ENCODE results near the gene KIAA1958. TPM values are rescaled to one million over a fixed set of nuclear protein-coding genes. Genes with fewer than 3 reads are reported as not detected.
A peak's percentile ranks its signal among the peaks of the same experiment; 100 is the strongest.

KIAA1958 gene, protein sequence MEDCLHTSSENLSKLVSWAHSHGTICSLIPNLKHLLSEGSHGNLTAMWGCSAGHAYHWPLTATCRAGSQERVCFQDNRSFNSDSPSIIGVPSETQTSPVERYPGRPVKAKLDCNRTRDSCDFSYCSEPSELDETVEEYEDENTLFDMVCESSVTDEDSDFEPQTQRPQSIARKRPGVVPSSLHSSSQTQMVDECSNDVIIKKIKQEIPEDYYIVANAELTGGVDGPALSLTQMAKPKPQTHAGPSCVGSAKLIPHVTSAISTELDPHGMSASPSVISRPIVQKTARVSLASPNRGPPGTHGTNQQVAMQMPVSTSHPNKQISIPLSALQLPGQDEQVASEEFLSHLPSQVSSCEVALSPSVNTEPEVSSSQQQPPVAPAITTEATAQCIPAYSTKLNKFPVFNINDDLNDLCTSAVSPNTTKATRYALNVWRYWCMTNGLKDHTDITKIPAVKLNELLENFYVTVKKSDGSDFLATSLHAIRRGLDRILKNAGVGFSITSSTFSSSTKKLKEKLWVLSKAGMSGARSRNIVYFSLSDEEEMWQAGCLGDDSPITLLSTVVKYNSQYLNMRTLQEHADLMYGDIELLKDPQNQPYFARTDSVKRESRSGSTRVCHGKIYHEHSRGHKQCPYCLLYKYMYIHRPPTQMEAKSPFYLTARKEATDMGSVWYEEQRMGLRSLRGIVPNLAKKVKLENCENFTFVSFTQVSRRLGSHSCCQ
- 7.5 and 9.2 TPM in 2 replicates for total RNA-seq (2014; rRNA removed; shearing (Covaris generic))

DNA sequence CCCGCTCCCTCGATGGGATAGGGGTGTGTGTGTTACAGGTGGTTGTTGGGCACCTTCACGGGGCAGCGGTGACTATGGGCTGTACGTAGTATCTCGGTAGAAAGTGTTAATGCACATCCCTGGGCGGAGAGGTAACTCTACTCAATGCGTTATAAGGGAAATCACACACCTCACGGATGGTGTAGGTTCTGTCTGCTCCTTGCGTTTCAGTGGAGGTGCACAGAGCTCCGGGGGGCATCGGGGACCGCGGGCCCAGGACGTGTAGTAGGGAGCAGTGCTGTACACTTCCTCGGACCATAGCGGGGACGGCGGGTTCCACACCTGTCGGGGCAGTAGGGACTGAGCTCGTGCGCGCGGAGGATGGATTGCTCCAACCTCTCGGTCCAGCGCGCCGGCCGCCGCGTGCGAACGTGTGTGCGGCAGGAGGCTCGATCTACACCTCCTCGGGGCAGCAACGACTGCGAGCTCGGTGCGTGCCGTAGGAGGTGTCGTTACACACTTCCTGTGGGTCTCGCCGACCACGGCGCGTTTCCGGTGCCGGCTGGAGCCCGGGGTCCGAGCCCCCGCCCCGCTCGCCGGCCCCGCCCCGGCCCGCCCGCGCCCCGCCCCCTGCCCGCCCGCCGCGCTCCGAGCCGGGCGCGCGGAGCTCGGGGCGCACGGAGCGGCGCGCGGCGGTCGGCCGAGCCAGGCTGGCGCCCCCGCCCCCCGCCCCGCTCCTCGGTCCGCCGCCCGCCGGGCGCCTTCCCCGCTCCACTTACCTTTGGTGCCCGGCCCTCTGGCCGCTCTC, at the start of gene KIAA1958:
TSS of gene KIAA1958 (plus strand) at position 607 of the 787 bp plus-strand sequence. CDS start 87,254 bp downstream, outside the sequence.
- DNase-seq (ENCODE audit: low spot score) = peak; percentile 82

DNA sequence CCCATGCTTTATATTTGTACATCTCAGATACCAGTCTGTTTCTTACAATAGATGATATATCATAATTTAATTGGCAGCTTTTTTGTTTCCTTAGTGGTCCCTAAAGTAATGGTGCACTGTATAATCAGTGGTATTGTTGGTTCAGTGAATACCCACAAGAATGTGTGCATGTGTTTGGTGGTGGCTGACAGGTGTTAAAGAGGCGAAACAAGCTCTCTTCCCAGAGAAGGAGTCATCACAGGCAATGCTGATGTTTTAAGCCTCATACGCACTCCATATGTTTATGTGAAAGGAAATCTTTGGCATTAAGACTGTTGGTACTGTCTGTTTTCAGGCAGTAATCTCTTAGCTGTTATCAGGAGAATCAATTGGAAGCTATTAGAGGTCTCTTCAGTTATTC, 49.2 kb upstream of the KIAA1958 start:
- DNase-seq (ENCODE audit: low spot score) = no peak

DNA sequence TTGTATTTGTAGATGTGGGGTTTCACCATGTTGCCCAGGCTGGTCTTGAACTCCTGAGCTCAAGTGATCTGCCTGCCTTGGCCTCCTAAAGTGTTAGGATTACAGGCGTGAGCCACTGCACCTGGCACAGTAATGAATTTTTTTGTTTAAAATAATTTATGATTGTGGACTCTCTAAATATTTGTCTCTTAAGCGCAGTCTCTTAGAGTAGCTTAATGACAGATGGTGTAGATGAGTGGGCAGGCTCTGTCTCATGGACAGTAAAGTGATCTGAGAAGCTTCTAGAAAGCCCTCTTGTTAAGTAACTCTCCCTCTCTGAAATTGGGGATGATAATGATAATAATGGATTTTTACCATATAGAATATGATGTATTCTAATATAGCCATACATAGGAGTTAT, 47.5 kb upstream of the KIAA1958 start:
- no peak for DNase-seq (ENCODE audit: low spot score)

DNA sequence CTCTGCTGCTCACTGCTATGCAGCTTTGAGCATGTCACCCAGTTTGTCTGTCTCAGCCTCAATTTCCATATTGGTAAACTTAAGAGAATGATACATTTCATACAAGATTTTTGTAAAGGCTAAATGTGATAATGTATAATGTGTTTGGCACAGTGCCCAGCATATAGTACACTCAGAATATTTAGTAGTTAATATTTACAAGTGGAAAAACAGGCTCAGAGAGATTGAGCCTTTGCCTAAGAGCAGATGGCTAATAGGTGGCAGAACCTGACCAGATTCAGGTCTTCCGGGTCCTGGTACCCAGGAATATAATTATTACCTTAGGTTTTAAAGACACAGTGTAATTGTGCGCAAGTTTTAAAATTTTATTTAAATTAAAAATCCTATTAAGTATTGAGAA, 46.8 kb upstream of the KIAA1958 start:
- peak; percentile 52 for DNase-seq (ENCODE audit: low spot score)

DNA sequence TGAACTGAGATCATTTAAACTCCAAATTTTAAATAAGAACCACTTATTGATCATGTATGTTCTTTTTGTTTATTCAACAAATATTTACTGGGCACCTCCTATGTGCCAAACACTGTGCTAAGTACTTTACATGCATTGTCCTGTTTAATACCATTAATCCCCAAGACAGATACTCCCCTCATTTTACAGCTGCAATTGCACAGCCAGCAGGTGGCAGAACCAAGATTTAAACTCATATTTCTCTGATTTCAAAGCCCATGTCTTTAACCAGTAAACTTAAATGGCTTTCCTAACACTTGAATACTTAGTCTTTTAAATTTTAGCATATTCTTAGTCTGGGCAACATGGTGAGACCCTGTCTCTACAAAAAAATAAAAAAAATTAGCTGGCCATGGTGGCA, 43.4 kb upstream of the KIAA1958 start:
- DNase-seq (ENCODE audit: low spot score) = peak; percentile 26

DNA sequence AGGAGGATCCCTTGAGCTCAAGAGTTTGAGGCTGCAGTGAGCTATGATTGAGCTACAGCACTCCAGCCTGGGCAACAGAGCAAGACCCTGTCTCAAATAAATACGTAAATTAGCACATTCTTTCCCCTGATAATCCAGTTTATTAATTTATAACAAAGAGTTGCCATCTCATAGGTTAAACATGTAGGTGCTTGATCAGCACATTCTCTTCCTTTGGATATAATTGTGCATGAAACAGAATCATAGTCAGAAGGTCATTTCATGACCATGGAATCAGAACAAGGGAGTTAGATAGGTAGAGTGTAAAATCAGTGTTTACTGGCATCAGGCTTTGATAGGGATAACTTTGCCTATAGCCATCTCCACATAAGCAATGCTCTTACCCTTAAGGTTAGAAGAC, 43.0 kb upstream of the KIAA1958 start:
- no peak for DNase-seq (ENCODE audit: low spot score)

DNA sequence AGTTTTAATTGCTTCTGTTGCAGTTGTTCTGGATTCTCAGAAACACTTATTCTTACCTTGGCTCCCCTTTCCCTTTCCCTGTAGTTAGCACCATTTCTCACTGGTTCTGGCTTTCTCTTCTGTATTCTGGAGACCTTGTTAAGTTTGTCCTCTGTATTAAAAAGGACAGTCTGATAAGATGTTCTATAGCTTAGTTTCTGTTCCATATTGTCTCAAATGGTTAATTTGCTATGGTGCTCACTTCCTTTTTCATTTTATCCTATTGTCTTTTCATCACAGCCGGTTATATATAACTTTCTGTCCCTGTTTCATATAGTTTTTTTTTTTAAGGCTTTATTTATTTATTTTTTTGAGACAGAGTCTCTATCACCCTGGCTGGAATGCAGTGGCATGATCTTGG, 41.4 kb upstream of the KIAA1958 start:
- DNase-seq (ENCODE audit: low spot score) = no peak

DNA sequence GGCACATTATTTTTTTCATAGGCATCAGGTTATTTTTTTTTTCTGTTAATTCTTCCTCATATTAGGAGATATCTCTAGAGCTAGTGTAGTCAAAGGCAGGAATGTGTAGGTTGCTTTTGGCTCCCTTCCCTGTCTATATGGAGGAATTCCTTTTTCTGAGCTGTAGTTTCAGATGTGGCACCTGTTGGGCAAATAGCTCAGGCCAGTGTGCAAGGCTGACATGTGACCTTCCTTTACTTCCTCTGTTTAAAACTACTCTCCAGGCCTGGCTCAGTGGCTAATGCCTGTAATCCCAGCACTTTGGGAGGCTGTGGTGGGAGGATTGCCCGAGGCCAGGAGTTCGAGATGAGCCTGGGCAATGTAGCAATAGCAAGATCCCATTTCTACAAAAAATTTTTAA, 40.5 kb upstream of the KIAA1958 start:
- DNase-seq (ENCODE audit: low spot score) = no peak

DNA sequence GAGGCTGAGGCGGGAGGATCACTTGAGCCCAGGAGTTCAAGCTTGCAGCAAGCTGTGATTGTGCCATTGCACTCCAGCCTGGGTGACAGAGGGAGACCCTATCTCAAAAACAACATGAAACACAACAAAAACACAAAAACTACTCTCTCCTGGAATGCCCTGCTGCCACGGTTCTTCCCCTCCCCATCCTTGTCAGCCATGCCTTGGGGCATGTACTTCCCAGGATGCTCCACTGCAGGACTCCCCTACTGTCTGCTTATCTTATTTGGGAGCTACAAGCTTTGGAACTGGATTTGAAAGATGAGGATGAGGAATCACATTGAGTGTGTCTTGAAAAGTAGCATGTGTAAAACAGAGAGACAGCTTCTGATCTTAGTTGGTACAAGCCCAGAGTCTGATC, 40.1 kb upstream of the KIAA1958 start:
- DNase-seq (ENCODE audit: low spot score) = no peak

DNA sequence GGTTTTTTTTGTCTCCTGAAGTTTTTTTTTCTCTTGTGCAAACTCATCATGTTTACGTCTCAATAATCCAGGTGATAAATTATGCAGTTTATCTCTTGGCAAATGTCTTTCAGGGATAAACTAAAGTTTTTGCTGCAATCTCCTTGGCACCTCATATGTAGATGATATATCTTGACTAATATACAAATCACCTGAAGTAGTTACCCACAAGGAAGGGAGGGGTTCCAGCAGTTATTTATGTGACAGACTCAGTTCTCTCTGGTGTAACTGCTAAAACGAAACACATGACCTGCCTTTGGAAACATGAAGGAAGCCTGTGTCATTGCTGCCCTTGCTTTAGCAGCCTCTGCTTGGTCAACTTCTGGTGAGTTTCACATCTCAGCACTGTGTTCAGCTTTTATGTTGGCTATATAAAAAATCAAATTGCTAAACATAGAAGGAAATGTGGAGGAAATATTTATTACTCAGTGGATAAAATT, 39.3 kb upstream of the KIAA1958 start:
- no peak for DNase-seq (ENCODE audit: low spot score)

DNA sequence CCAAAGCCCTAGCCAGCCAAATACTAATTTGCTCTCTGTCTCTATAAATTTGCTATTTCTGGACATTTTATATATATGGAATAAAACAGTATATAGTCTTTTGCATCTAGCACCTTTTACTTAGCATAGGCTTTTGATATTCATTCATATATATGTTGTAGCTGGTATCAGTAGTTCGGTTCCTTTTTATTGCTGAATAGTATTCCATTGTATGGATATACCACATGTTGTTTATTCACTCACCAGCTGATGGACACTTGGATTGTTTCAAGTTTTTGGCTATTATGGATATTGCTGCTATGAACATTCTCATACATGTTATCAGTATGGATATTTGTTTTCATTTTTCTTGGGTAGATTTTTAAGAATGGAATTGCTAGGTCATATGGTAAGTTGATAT, 23.8 kb upstream of the KIAA1958 start:
- no peak for DNase-seq (ENCODE audit: low spot score)

DNA sequence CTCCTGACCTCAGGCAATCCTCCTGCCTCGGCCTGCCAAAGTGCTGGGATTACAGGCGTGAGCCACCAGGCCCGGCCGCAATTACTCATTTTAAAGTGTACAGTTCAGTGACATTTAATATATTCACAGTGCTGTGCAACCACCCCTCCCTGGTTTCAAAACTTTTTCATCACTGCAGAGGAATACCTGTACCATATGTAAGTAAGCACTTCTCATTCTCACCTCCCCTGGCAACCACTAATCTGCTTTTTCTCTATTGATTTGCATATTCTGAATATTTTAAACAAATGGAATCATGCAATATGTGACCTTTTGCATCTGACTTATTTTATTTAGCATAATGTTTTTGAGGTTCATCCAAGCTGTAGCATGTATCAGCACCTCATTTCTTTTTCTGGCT, 21.3 kb upstream of the KIAA1958 start:
- no peak for DNase-seq (ENCODE audit: low spot score)

DNA sequence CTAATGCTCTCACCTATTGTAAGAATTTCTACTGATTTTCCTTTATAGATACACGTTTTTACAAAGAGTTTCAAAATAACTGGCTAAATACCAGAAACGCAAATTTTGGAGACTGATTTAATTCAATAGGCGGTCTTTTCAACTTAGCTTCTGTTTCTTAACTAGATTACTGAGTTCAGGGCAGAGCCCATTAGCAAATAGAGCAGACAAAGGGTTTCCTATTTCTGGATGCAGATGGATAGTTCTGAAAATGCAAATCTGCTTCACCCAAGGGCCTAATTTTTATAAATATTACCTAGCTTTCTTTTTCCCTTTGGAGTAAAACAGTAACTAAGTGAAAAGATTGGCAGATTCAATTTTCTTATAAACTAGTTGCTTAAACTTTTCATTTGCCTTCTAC, 13.6 kb upstream of the KIAA1958 start:
- no peak for DNase-seq (ENCODE audit: low spot score)

DNA sequence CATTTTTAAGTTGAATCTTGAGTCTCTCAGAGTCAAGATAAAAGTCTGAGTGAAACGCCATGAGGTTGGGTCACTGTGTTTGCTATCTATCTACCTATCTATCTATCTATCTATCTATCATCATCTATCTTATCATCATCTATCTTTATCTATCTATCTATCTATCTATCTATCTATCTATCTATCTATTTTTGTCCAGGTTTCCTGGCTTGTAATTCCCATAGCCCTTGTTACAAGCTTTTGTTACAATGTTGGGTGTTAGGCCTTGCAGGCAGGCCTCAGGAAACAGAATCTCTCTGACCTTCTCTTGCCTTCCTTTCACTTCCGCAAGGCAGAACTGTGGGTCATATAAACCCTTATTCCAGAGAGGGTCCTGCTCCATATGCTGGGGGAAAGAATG, 12.6 kb upstream of the KIAA1958 start:
- no peak for DNase-seq (ENCODE audit: low spot score)

DNA sequence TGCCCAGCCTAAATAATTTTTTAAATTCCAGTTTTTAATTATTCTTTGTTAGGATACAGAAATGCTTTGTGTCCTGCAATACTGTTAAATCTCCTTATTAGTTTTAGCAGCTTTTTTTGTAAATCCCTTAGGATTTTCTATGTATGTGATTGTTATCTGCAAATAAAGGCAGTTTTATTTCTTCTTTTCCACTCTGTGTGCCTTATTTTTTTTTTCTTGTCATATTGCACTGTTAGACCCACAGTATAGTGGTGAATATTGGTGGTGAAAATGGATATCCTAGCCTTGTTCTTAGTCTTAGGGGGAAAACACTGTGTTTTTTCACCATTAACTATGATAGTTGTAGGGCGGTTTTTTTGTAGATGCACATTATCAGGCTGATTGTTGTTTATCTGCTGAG, 11.3 kb upstream of the KIAA1958 start:
- DNase-seq (ENCODE audit: low spot score) = no peak

DNA sequence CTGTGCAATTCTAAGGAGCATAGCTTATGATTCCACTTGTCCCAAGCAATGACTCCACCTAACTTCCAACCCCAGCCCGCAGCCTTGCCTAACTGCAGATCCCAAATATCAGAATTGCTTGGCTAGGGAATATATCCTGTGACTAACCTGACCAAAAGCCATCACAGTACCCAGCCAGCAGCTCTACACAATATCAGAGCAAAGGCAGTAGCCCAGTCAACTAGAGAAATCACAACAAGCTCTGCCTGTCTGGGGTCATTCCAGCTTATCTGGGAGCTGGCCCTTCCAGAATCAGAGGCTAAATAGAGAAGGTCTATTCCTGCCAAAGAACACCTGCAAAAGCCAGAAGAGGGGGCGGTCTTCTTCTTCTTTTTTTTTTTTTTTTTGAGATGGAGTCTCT, 9.3 kb upstream of the KIAA1958 start:
- DNase-seq (ENCODE audit: low spot score) = no peak

DNA sequence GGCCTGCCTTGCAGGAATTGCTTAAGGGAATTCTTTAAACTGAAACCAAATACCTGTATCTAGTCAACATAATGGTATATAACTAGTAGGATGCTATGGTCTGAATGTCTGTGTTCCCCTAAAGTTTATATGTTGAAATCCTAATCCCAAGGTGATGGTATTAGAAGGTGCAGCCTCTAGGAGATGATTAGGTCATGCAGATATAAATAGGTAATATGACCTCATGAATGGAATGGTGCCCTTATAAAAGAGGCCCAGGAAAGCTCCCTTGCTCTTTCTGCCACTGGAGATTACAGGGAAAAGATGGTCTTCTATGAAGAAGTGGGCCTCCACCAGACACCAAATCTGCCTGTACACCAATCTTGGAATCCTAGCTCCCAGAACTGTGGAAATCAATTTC, 7.4 kb upstream of the KIAA1958 start:
- no peak for DNase-seq (ENCODE audit: low spot score)

DNA sequence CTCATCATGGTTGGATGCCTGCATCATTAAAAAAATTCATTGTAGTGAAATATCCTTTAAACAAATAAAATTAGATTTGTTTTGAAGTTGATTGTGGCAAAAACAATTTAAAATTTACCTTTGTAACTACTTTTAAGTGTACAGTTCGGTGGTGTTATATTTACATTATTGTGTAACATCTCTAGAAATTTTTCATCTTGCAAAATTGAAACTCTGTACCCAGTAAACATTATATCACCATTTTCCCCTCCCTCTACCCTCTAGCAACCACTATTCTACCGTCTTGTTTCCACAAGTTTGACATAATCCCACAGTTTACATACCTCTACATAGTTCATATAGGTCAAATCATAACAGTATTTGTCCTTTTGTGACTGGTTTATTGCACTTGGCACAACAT, 2.0 kb upstream of the KIAA1958 start:
- no peak for DNase-seq (ENCODE audit: low spot score)

DNA sequence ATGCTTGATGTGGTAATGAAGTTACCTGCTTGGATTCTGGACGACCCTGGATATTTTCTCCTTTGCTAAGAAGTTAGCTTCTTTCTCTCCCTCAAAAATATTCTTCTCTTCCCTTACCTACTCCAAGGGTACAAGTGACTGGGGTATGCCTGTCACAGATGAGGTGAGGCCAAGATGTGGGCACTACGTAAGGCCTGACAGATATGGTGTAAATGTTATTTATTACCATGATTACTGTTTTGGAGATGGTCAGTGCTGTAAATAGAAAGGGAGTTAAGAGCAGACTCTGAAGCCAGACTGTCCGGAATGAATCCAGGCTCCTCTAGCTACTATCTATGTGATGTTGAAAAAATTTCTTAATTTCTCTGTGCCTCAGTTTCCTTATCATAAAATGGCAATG, 1.1 kb upstream of the KIAA1958 start:
- peak; percentile 3 for DNase-seq (ENCODE audit: low spot score)

DNA sequence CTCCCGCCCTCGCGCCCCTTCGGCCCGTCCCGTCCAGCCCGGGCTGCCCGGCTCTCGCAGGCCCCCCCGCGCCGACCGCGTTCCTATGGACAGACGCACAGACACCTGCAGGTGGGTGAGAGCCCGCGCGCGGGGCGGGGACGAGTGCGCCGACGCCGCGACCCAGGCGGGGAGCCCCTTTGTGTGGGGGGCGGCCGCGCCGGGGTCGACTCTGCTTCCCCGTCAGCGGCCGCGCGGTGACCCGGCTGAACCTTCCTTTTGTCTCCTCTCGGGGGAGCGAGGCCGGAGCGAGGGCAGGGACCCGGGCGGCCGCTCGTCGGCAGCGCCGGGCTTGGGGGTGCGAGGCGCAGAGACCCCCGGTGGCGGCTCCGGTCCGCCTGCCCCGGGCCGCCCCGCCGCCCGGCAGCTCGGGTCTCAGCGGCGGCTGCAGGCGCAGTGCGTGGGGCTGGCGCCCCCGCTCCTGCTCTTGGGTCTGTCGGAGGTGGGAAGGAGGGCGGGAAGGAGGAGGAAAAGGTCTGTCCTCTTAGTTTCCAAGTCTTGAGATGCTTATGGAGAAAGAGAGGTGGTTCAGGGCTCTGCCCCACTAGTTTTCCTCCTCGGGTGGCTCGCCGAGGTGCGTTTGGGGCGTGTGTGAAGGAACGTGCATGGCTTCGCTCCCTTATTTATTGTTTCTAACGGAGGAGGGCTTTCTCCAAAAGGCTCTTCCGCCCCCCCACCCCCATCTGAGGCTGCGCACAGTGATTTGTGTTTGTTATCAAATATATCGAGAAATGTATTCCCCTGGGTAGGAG, 576 bp downstream of the KIAA1958 start:
- peak; percentile 63 for DNase-seq (ENCODE audit: low spot score)

DNA sequence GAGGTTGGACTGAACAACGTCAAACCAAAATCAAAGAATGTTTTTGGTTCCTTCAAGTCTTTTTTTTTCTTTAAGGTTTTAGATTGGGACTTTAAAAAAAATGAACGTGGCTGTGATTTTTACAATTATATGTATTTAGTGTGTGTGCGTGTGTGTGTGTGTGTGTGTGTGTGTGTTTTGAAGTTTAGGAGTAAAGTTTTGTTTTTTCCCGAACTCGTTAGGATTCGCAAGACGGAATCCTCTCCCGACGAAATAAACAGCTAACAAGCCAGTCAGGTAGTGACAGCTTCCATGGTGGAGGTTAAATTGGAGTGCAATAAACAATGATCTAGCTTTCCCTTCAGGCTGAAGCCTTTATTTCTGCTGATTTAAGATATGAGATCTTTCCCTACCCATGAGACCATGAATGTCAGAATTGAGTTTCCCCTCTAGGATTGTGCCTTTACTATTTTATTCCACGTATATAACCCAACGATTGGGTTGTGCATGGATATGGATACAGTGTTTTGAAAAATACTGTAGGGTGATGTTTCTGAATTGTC, 1.2 kb downstream of the KIAA1958 start:
- peak; percentile 44 for DNase-seq (ENCODE audit: low spot score)

Measured in HT-29 (cell line).